PC-3 (cell line): ENCODE data around the gene PPP6R1.

Experiments
- EZH2 ChIP-seq: fragments of 300-600 bp; sonication (generic); IDR thresholded peaks from one replicate; pipeline ENCODE4 v1.6.1; 2017; ENCODE audit warnings: antibody characterized with exemption, mild to moderate bottlenecking, low read length; ENCODE audit not compliant: unreplicated experiment
- EZH2phosphoT487 ChIP-seq: fragments of 300-600 bp; sonication (generic); IDR thresholded peaks from 2 replicates; pipeline ENCODE4 v1.6.1; 2018; ENCODE audit warnings: mild to moderate bottlenecking, antibody characterized with exemption, low read length, borderline replicate concordance
- TF ChIP-seq, protein P1 (sequence below): fragments of 300-600 bp; sonication (generic); conservative IDR thresholded peaks from 2 replicates; pipeline ENCODE4 v1.5.1; 2017; ENCODE audit warnings: antibody characterized with exemption, low read depth, mild to moderate bottlenecking, low read length

GRCh38 chr19:55208880-55209692 lies 49.7 kb downstream of the PPP6R1 start, which contains the start of gene PTPRH:
- TF ChIP-seq, protein P1, sequence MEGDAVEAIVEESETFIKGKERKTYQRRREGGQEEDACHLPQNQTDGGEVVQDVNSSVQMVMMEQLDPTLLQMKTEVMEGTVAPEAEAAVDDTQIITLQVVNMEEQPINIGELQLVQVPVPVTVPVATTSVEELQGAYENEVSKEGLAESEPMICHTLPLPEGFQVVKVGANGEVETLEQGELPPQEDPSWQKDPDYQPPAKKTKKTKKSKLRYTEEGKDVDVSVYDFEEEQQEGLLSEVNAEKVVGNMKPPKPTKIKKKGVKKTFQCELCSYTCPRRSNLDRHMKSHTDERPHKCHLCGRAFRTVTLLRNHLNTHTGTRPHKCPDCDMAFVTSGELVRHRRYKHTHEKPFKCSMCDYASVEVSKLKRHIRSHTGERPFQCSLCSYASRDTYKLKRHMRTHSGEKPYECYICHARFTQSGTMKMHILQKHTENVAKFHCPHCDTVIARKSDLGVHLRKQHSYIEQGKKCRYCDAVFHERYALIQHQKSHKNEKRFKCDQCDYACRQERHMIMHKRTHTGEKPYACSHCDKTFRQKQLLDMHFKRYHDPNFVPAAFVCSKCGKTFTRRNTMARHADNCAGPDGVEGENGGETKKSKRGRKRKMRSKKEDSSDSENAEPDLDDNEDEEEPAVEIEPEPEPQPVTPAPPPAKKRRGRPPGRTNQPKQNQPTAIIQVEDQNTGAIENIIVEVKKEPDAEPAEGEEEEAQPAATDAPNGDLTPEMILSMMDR, result no peak
- no peak for TF ChIP-seq EZH2
- no peak for TF ChIP-seq EZH2phosphoT487
